Liver (tissue), 3 donors: Measurements from ENCODE around the gene ROPN1B.

Source experiments
- ATF3 ChIP-seq: IDR thresholded peaks from 2 replicates; pipeline ENCODE4 v1.6.1; 2016; ENCODE audit warnings: antibody characterized with exemption
- CTCF ChIP-seq: fragments of 150-350 bp; IDR thresholded peaks from 2 replicates; pipeline ENCODE4 v1.5.1; 2017; ENCODE audit warnings: improper control_type of control experiment, low read depth, low read length; ENCODE audit not compliant: missing input control
- FOXA1 ChIP-seq: IDR thresholded peaks from 2 replicates; pipeline ENCODE4 v1.6.1; 2016; ENCODE audit warnings: antibody characterized with exemption
- GABPA ChIP-seq, 2 donors: IDR thresholded peaks in 1 of 2; conservative IDR thresholded peaks in 1 of 2; 2 replicates each; pipeline ENCODE4 v1.6.1; 2016; ENCODE audit warnings: antibody characterized with exemption in 2 of 2, mild to moderate bottlenecking in 1 of 2, moderate library complexity in 1 of 2
- HNF4A ChIP-seq, 2 donors: conservative IDR thresholded peaks; 2 replicates each; pipeline ENCODE4 v1.6.1; 2016; ENCODE audit warnings: antibody characterized with exemption in 2 of 2, mild to moderate bottlenecking in 2 of 2
- MAX ChIP-seq: IDR thresholded peaks from 2 replicates; pipeline ENCODE4 v1.6.1; 2016; ENCODE audit warnings: antibody characterized with exemption
- RAD21 ChIP-seq, 2 donors: IDR thresholded peaks; 2 replicates each; pipeline ENCODE4 v1.6.1; 2016; ENCODE audit warnings: antibody characterized with exemption in 2 of 2, mild to moderate bottlenecking in 2 of 2
- REST ChIP-seq: IDR thresholded peaks from 2 replicates; pipeline ENCODE4 v1.6.1; 2016; ENCODE audit warnings: antibody characterized with exemption, mild to moderate bottlenecking
- RXRA ChIP-seq, 2 donors: IDR thresholded peaks; 2 replicates each; pipeline ENCODE4 v1.6.1; 2017 to 2018; ENCODE audit warnings: antibody characterized with exemption in 2 of 2, mild to moderate bottlenecking in 1 of 2
- SP1 ChIP-seq: IDR thresholded peaks from 2 replicates; pipeline ENCODE4 v1.6.1; 2018; ENCODE audit warnings: antibody characterized with exemption, mild to moderate bottlenecking
- TAF1 ChIP-seq: conservative IDR thresholded peaks from 2 replicates; pipeline ENCODE4 v1.6.1; 2016; ENCODE audit warnings: antibody characterized with exemption, mild to moderate bottlenecking
- YY1 ChIP-seq: IDR thresholded peaks from 2 replicates; pipeline ENCODE4 v1.6.1; 2016; ENCODE audit warnings: antibody characterized with exemption, mild to moderate bottlenecking
- donor health status: healthy.
- donor health status: healthy.

GRCh38 chr3:126024049-126024854, 55.3 kb downstream of the ROPN1B start:
- no peak for TF ChIP-seq CTCF
- no peak for TF ChIP-seq SP1
- TF ChIP-seq REST = no peak
- TF ChIP-seq FOXA1 = no peak
- TF ChIP-seq YY1 = no peak
- no peak for TF ChIP-seq GABPA (IDR thresholded peaks at IDR 0.05 in 1 of 2, conservative IDR thresholded peaks at IDR 0.05 in 1 of 2)
- TF ChIP-seq RAD21 (IDR thresholded peaks at IDR 0.05) = no peak
- no peak for TF ChIP-seq ATF3
- TF ChIP-seq MAX = no peak
- TF ChIP-seq HNF4A (conservative IDR thresholded peaks at IDR 0.05) = no peak
- TF ChIP-seq RXRA (IDR thresholded peaks at IDR 0.05) = no peak
- no peak for TF ChIP-seq TAF1
